ENCODE results near the gene DMXL1. TPM values are rescaled to one million over a fixed set of nuclear protein-coding genes. Genes with fewer than 3 reads are reported as not detected.

The DMXL1 gene
- total RNA-seq, 4 donors from 2014 or later, result 38.4 to 157 (median 48.2) TPM

DNA sequence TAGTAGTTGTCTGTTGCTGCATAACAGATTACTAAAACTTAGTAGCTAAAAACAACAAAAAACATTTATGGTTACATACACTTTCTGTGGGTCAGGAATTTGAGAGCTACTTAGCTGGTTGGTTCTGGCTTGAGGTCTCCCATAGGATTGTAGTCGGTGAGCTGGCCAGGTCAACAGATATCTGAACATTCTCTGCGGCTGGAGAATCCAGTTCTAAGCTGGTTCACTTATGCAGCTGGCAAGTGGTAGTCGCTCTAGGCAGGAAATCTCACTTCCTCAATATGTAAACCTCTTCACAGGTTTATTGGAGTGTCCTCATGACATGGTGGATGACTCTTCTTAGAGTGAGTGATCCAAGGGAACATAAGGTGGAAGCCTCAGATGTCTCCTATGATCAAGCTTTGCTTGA lies 219.3 kb downstream of the DMXL1 start:
- H3K4me1 ChIP-seq, result peaks cover 7 to 55% (median 18%) of the 10 kb centered on the region in 3 donors
- H3K27me3 ChIP-seq, result no peaks in the 10 kb centered on the region
- no peaks in the 10 kb centered on the region for H3K36me3 ChIP-seq
- peak; percentile 16 for ATAC-seq
- no peak overlapping the region for H3K4me3 ChIP-seq
- H3K9me3 ChIP-seq, result no peaks in the 10 kb centered on the region
- 64 to 79% methylated on average over 2 to 3 of the region's 3 CpGs for WGBS, 2 donors (ENCODE audit: low coverage in 1 of 2)
- H3K27ac ChIP-seq, result no peak overlapping the region
- TF ChIP-seq POLR2AphosphoS5 (IDR thresholded peaks at IDR 0.05) (no peak), POLR2A (IDR thresholded peaks at IDR 0.05) (no peak), EP300 (IDR thresholded peaks at IDR 0.05) (no peak)
- TF ChIP-seq, protein P1, sequence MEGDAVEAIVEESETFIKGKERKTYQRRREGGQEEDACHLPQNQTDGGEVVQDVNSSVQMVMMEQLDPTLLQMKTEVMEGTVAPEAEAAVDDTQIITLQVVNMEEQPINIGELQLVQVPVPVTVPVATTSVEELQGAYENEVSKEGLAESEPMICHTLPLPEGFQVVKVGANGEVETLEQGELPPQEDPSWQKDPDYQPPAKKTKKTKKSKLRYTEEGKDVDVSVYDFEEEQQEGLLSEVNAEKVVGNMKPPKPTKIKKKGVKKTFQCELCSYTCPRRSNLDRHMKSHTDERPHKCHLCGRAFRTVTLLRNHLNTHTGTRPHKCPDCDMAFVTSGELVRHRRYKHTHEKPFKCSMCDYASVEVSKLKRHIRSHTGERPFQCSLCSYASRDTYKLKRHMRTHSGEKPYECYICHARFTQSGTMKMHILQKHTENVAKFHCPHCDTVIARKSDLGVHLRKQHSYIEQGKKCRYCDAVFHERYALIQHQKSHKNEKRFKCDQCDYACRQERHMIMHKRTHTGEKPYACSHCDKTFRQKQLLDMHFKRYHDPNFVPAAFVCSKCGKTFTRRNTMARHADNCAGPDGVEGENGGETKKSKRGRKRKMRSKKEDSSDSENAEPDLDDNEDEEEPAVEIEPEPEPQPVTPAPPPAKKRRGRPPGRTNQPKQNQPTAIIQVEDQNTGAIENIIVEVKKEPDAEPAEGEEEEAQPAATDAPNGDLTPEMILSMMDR (IDR thresholded peaks at IDR 0.05), result no peak

DNA sequence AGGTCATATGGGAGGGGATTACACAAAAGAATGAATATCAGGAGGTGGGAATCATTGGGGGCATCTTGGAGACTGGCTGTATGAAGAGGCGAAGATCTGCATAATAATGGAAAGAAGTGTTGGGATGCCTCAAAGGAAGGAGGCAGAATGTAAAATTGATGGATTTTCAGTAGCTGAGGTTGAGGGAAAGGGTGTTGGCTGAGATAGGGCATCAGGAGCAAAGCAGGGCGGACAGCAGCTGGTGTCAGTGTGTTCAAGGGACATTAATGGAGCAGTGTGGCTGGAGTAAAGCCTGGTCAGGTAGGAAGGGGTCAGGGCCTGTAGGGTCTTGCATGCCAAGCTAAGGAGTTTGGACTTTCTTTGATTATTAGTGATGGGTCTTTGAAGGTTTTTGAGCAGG lies 219.7 kb downstream of the DMXL1 start:
- Histone ChIP-seq H3K27me3 (no peaks in the 10 kb centered on the region), H3K36me3 (no peaks in the 10 kb centered on the region), H3K4me3 (no peak overlapping the region), H3K27ac (no peak overlapping the region), H3K4me1 (peaks cover 7 to 51% (median 18%) of the 10 kb centered on the region in 3 donors), H3K9me3 (no peaks in the 10 kb centered on the region)
- TF ChIP-seq EP300 (IDR thresholded peaks at IDR 0.05) (no peak), POLR2A (IDR thresholded peaks at IDR 0.05) (no peak), POLR2AphosphoS5 (IDR thresholded peaks at IDR 0.05) (no peak)
- TF ChIP-seq, protein P1 (IDR thresholded peaks at IDR 0.05), result no peak
- no peak for ATAC-seq
- 97 to 100% methylated on average over 2 of the region's 2 CpGs for WGBS, 2 donors (ENCODE audit: low coverage in 1 of 2)

DNA sequence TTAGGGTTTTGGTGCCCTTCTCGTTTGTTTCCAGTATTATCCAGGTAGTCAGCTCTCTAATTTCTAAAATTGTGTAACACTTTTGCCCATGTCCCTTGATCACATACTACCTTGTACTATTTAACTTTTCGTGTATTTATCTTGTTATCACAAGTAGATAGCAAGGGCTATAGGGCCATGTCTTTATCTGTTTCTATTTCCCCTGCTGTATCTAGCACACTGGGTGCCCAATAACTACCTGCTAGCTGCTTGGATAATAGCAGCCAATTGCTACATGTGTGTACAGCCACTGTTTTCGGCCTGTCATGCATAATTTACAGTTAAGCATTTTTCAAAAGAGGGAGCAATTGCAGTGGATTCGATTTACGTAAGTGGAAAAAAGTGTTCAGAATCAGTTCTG lies 220.2 kb downstream of the DMXL1 start:
- no peaks in the 10 kb centered on the region for H3K36me3 ChIP-seq
- ATAC-seq, result peak; percentile 36
- WGBS, 2 donors (ENCODE audit: low coverage in 1 of 2), result 74 to 89% methylated on average over 5 of the region's 5 CpGs

DNA sequence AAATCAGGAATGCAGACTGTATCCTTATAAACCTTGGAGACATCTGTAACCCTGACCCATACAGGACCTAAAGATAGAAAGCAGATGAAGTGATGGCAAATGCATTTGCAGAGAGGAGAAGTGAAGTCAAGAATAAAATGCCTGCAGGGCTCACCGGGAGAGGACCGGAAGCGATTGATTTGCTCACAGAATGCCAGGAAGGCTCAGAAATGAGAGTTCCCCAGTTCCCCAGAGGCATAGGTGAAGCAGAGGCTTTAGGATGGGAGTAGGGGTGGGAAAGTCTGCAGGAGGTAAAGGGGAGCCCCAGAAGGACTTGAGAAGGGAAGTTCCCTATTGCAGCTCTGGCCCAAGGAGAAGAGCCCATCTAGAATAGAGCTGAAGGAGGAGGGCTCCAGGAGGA lies 221.0 kb downstream of the DMXL1 start:
- TF ChIP-seq POLR2AphosphoS5 (IDR thresholded peaks at IDR 0.05), result no peak
- TF ChIP-seq EP300 (IDR thresholded peaks at IDR 0.05), result no peak
- TF ChIP-seq, protein P1 (IDR thresholded peaks at IDR 0.05), result no peak
- no peak for TF ChIP-seq POLR2A (IDR thresholded peaks at IDR 0.05)
- Histone ChIP-seq H3K9me3 (no peaks in the 10 kb centered on the region), H3K4me3 (no peak overlapping the region), H3K36me3 (no peaks in the 10 kb centered on the region), H3K4me1 (peaks cover 7 to 49% (median 18%) of the 10 kb centered on the region in 3 donors), H3K27ac (peak overlapping the region in 1 of 4 donors; percentile 25), H3K27me3 (no peaks in the 10 kb centered on the region)
- WGBS, 2 donors (ENCODE audit: low coverage in 1 of 2), result 75 to 81% methylated on average over 2 of the region's 3 CpGs
- ATAC-seq, result no peak

More for the DNA sequence above, 220.2 kb downstream of the DMXL1 start:
- Histone ChIP-seq H3K27me3 (no peaks in the 10 kb centered on the region), H3K9me3 (no peaks in the 10 kb centered on the region), H3K4me1 (peaks cover 7 to 49% (median 18%) of the 10 kb centered on the region in 3 donors), H3K27ac (peak overlapping the region in 1 of 4 donors; percentile 25), H3K4me3 (no peak overlapping the region)
- TF ChIP-seq POLR2AphosphoS5 (IDR thresholded peaks at IDR 0.05) (peak; percentile 18), POLR2A (IDR thresholded peaks at IDR 0.05) (no peak)

DNA sequence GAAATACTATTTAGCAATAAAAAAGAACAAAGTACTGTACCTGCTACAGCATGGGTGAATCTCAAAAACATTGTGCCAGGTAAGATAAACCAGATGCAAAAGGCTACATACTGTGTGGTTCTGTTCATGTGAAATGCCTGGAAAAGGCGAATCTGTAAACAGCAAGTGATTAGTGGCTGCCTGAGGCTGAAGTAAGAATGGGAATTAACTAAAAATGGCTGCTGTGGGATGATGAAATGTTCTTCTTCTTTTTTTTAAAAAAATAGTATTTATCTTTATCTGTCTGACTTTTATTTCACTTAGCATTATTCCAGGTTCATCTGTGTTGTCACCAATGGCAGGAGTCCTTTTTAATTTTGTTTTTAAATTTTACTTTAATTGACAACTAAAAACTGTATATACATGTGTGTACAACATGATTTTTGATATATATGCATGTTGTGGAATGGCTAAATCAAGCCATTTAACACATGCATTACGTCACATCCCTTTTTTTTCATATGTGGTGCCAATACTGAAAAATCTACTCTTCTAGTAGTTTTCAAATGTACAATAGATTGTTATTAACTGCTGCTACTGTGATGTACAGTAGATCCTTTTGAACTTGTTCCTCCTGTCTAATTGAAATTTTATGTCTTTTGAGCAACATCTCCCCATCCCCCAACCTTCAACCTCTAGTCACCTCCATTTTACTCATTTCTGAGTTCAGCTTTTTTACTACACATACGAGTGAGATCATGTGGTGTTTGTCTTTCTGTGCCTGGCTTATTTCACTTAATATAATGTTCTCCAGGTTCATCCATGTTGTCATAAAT lies 222.0 kb downstream of the DMXL1 start:
- H3K27me3 ChIP-seq, result no peaks in the 10 kb centered on the region
- H3K4me1 ChIP-seq, result peaks cover 7 to 42% (median 14%) of the 10 kb centered on the region in 3 donors
- no peaks in the 10 kb centered on the region for H3K36me3 ChIP-seq
- ATAC-seq, result no peak
- no peaks in the 10 kb centered on the region for H3K9me3 ChIP-seq
- H3K4me3 ChIP-seq, result no peak overlapping the region
- WGBS, 2 donors (ENCODE audit: low coverage in 1 of 2), result 85 to 86% methylated on average over 3 of the region's 3 CpGs
- TF ChIP-seq POLR2A (IDR thresholded peaks at IDR 0.05), result no peak
- no peak for TF ChIP-seq POLR2AphosphoS5 (IDR thresholded peaks at IDR 0.05)
- no peak for TF ChIP-seq EP300 (IDR thresholded peaks at IDR 0.05)
- TF ChIP-seq, protein P1 (IDR thresholded peaks at IDR 0.05), result no peak
- no peak overlapping the region for H3K27ac ChIP-seq

Measured in gastroesophageal sphincter (tissue), 4 donors.